Measurements from ENCODE around the gene HRAS.

The HRAS gene

DNA sequence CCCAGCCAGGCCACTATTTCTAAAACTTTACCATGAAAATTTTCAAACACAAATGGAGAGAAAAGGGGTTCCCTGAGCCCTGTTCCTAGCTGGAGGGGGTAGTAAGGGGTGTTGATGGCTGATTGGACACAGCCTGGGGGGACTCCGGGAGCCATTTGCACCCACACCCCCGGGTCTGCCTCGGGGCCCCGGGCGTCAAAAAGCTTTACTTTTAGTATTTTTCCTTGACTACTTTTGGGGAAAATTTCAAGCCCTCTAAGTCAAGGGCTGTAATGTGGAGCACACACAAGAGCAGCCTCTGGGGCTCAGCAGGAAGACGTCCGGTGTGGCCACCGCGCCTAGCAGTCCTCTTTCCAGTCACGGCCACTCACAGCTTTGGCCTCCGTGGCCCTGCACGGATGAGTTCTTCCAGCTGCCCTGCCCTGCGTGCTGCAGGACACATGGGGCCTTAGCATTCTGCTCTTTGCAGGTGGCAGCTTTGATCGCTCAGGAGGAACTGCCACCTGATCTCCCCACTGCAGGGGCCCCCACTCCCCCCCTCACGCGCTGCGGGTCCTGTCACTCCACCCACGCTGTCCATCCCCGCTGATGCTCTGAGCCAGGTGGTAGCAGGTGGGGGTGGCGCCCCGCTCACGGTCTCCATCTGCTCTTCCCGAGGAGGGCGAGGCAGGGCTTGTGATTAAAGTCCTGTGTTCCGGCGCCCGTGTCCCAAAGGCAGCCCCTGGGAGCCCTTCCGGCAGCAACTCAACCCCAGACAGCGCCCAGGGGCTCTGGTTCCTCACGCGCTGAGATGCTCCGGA, 42.7 kb downstream of the HRAS start:
- Mint-ChIP-seq H3K9me3 (no peaks in the 10 kb centered on the region), H3K4me3 (no peak overlapping the region), H3K27ac (ENCODE audit: low read depth) (peak overlapping the region; percentile 61), H3K27me3 (no peaks in the 10 kb centered on the region), H3K36me3 (ENCODE audit: insufficient read depth) (peaks cover 16% of the 10 kb centered on the region), H3K4me1 (peaks cover 2% of the 10 kb centered on the region)
- ATAC-seq (replicated peaks; ENCODE audit: extremely low read depth, poor library complexity, severe bottlenecking) (no peak), DNase-seq (ENCODE audit: low spot score in 2 of 2) (no peak)

- no peak for DNase-seq (ENCODE audit: low spot score in 2 of 2)
- Mint-ChIP-seq H3K9me3 (no peaks in the 10 kb centered on the region), H3K27ac (ENCODE audit: low read depth) (no peak overlapping the region), H3K4me3 (no peak overlapping the region), H3K4me1 (no peaks in the 10 kb centered on the region), H3K36me3 (ENCODE audit: insufficient read depth) (peaks cover 16% of the 10 kb centered on the region), H3K27me3 (no peaks in the 10 kb centered on the region)
- no peak for ATAC-seq (replicated peaks; ENCODE audit: extremely low read depth, poor library complexity, severe bottlenecking)
Measured at GRCh38 chr11:491358-491757, 44.0 kb downstream of the HRAS start.

GRCh38 chr11:490930-491260, 44.5 kb downstream of the HRAS start:
- Mint-ChIP-seq H3K27me3 (no peaks in the 10 kb centered on the region), H3K27ac (ENCODE audit: low read depth) (no peak overlapping the region), H3K36me3 (ENCODE audit: insufficient read depth) (peaks cover 14% of the 10 kb centered on the region), H3K4me1 (no peaks in the 10 kb centered on the region), H3K4me3 (no peak overlapping the region), H3K9me3 (no peaks in the 10 kb centered on the region)
- ATAC-seq (replicated peaks; ENCODE audit: extremely low read depth, poor library complexity, severe bottlenecking) = no peak
- no peak for DNase-seq (ENCODE audit: low spot score in 2 of 2)

DNA sequence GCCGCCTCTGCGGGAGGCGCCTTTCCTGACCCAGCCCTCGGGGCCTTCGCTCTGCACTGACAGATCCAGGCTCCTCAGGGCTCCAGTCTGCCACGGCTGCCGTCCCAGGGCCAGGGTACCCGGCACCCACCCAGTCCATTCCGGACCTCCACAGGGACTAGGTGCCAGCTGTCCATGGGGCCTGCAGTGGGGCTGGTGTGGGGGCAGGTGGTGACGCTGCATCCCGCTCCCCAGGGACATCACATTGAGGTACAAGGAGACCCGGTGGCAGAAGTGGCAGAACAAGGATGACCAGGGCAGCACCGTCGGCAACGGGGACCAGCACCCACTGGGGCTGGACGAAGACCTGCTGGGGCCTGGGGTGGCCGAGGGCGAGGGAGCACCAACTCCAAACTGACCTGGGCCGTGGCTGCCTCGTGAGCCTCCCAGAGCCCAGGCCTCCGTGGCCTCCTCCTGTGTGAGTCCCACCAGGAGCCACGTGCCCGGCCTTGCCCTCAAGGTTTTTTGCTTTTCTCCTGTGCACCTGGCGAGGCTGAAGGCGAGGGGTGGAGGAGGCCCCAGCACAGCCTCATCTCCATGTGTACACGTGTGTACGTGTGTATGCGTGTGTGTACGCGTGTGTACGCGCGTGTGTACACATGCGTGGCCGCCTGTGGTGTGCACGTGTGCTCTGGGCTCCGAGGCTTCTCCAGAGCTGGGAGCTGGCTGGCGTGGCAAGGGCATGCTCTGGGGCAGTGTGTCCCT, 45.0 kb downstream of the HRAS start:
- Mint-ChIP-seq H3K9me3 (no peaks in the 10 kb centered on the region), H3K27ac (ENCODE audit: low read depth) (no peak overlapping the region), H3K4me3 (no peak overlapping the region), H3K36me3 (ENCODE audit: insufficient read depth) (peaks cover 13% of the 10 kb centered on the region), H3K27me3 (no peaks in the 10 kb centered on the region), H3K4me1 (no peaks in the 10 kb centered on the region)
- no peak for ATAC-seq (replicated peaks; ENCODE audit: extremely low read depth, poor library complexity, severe bottlenecking)
- DNase-seq (ENCODE audit: low spot score in 2 of 2) = no peak

GRCh38 chr11:489610-490185, 45.7 kb downstream of the HRAS start:
- DNase-seq (ENCODE audit: low spot score in 2 of 2) (no peak), ATAC-seq (replicated peaks; ENCODE audit: extremely low read depth, poor library complexity, severe bottlenecking) (no peak)
- H3K36me3 Mint-ChIP-seq (ENCODE audit: insufficient read depth) = peaks cover 13% of the 10 kb centered on the region
- no peak overlapping the region for H3K27ac Mint-ChIP-seq (ENCODE audit: low read depth)
- H3K27me3 Mint-ChIP-seq = no peaks in the 10 kb centered on the region
- H3K4me1 Mint-ChIP-seq = no peaks in the 10 kb centered on the region
- no peaks in the 10 kb centered on the region for H3K9me3 Mint-ChIP-seq
- H3K4me3 Mint-ChIP-seq = no peak overlapping the region

DNA sequence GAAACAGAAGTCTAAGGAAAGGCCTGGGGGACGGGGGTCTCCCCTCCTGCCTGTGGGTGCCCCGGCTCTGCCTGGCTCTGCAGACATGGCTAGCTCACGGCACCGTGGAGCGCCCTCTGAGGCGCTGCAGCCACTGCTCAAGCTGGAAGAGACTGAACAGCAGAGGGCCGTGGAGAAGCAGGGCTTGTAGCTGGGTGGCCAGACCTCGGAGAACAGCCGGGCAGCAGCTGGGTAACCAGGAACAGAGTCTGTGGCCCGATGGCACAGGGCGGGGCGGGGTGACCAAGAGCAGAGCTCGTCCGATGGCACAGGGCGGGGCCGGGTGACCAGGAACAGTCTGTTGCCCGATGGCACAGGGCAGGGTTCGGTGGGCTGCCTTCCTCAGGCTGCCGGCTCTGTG, 46.4 kb downstream of the HRAS start:
- Mint-ChIP-seq H3K4me3 (no peak overlapping the region), H3K27ac (ENCODE audit: low read depth) (no peak overlapping the region), H3K36me3 (ENCODE audit: insufficient read depth) (peaks cover 10% of the 10 kb centered on the region), H3K9me3 (no peaks in the 10 kb centered on the region), H3K27me3 (no peaks in the 10 kb centered on the region), H3K4me1 (no peaks in the 10 kb centered on the region)
- ATAC-seq (replicated peaks; ENCODE audit: extremely low read depth, poor library complexity, severe bottlenecking) = no peak
- no peak for DNase-seq (ENCODE audit: low spot score in 2 of 2)

- Mint-ChIP-seq H3K4me3 (no peak overlapping the region), H3K27me3 (no peaks in the 10 kb centered on the region), H3K9me3 (no peaks in the 10 kb centered on the region), H3K4me1 (no peaks in the 10 kb centered on the region), H3K27ac (ENCODE audit: low read depth) (no peak overlapping the region), H3K36me3 (ENCODE audit: insufficient read depth) (peaks cover 8% of the 10 kb centered on the region)
- ATAC-seq (replicated peaks; ENCODE audit: extremely low read depth, poor library complexity, severe bottlenecking) (no peak), DNase-seq (ENCODE audit: low spot score in 2 of 2) (no peak)
Measured at GRCh38 chr11:488579-488978, 46.8 kb downstream of the HRAS start.

DNA sequence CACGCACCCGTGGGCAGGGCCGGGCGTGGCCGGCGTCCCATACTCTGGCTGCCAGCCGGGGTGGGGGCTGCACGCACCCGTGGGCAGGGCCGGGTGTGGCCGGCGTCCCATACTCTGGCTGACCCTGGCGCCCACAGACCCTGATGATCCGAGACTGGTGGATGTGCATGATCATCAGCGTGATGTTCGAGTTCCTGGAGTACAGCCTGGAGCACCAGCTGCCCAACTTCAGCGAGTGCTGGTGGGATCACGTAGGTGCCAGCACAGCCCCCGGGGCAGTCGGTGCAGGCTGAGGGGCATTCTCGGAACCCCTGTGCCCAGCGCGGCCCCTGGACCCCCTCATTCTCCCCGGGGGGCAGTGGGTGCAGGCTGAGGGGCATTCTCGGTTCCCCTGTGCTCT, 47.3 kb downstream of the HRAS start:
- Mint-ChIP-seq H3K27me3 (no peaks in the 10 kb centered on the region), H3K36me3 (ENCODE audit: insufficient read depth) (peaks cover 6% of the 10 kb centered on the region), H3K27ac (ENCODE audit: low read depth) (no peak overlapping the region), H3K4me3 (no peak overlapping the region), H3K4me1 (no peaks in the 10 kb centered on the region), H3K9me3 (no peaks in the 10 kb centered on the region)
- ATAC-seq (replicated peaks; ENCODE audit: extremely low read depth, poor library complexity, severe bottlenecking) = no peak
- DNase-seq (ENCODE audit: low spot score in 2 of 2) = no peak

DNA sequence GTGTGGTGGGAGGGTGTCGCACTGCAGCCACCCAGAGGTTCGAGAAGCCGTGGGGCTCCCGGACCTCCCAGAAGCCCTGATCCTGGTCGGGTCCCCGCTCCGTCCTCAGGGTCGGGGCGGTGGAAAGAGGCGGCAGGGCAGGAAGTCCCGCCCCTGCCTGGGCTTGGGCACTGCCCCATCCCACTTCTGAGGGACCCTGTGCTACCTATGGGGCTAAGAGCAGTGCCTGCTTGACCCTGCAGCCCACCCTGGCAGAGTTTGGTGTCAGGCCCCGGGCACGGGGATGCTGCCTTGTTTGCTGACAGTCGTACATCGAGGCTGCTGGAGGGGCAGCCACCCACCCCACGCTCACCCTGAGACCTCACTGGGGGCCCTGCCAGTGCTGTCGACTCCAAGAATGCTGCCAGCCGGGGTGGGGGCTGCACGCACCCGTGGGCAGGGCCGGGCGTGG, 47.8 kb downstream of the HRAS start:
- H3K27me3 Mint-ChIP-seq = no peaks in the 10 kb centered on the region
- DNase-seq (ENCODE audit: low spot score in 2 of 2) (no peak), ATAC-seq (replicated peaks; ENCODE audit: extremely low read depth, poor library complexity, severe bottlenecking) (no peak)
- no peaks in the 10 kb centered on the region for H3K4me1 Mint-ChIP-seq
- no peak overlapping the region for H3K4me3 Mint-ChIP-seq
- no peaks in the 10 kb centered on the region for H3K9me3 Mint-ChIP-seq
- peaks cover 4% of the 10 kb centered on the region for H3K36me3 Mint-ChIP-seq (ENCODE audit: insufficient read depth)
- no peak overlapping the region for H3K27ac Mint-ChIP-seq (ENCODE audit: low read depth)

DNA sequence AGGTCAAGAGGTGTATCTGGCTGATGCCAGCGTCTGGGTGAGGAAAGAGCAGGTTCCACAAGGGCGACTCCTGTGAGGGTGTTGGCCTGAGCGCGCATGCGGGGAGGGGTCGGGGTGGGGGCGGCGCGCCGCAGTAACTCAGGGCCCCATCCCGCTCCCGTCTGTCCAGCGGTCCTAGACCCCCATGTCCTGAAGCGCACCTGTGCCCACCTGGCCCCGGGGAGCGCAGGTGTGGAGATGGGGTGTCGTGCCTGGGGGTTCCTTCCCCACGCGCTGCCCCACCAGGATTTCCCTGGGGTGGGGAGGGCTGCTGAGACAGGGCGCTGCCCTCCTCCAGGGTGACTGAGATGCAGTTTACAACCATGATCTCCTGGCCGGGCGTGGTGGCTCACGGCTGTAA, 49.2 kb downstream of the HRAS start:
- no peak for ATAC-seq (replicated peaks; ENCODE audit: extremely low read depth, poor library complexity, severe bottlenecking)
- H3K4me3 Mint-ChIP-seq = no peak overlapping the region
- H3K36me3 Mint-ChIP-seq (ENCODE audit: insufficient read depth) = peaks cover 2% of the 10 kb centered on the region
- no peaks in the 10 kb centered on the region for H3K4me1 Mint-ChIP-seq
- no peaks in the 10 kb centered on the region for H3K27me3 Mint-ChIP-seq
- no peak overlapping the region for H3K27ac Mint-ChIP-seq (ENCODE audit: low read depth)
- no peaks in the 10 kb centered on the region for H3K9me3 Mint-ChIP-seq
- no peak for DNase-seq (ENCODE audit: low spot score in 2 of 2)

- ATAC-seq (replicated peaks; ENCODE audit: extremely low read depth, poor library complexity, severe bottlenecking) (no peak), DNase-seq (ENCODE audit: low spot score in 2 of 2) (no peak)
- H3K27ac Mint-ChIP-seq (ENCODE audit: low read depth) = no peak overlapping the region
- no peaks in the 10 kb centered on the region for H3K4me1 Mint-ChIP-seq
- no peaks in the 10 kb centered on the region for H3K9me3 Mint-ChIP-seq
- no peaks in the 10 kb centered on the region for H3K27me3 Mint-ChIP-seq
- no peak overlapping the region for H3K4me3 Mint-ChIP-seq
- peaks cover 1% of the 10 kb centered on the region for H3K36me3 Mint-ChIP-seq (ENCODE audit: insufficient read depth)
Measured at GRCh38 chr11:484616-485015, 50.8 kb downstream of the HRAS start.
